ENCODE measurements around the gene SMTN. TPM values are rescaled to one million over a fixed set of nuclear protein-coding genes. Genes with fewer than 3 reads are reported as not detected.

The SMTN gene
- total and polyA plus RNA-seq, 10 of the 15 experiments (the other 5 are each of a cell fraction or from before 2014, with no cell fraction given), result 0.92 to 21.9 (median 4.8) TPM

GRCh38 chr22:31107178-31107893, 26.2 kb downstream of the SMTN start, which contains the start of gene SELENOM (continued):
- TF ChIP-seq HSF1 (IDR thresholded peaks at IDR 0.05; ENCODE audit: low read depth, low read length), result no peak
- no peak for TF ChIP-seq TBL1XR1 (IDR thresholded peaks at IDR 0.05; ENCODE audit: low read depth, low read length)
- no peak for TF ChIP-seq SUPT20H (IDR thresholded peaks at IDR 0.05; ENCODE audit: borderline replicate concordance, control insufficient read depth, low read depth, low read length)
- no peak for TF ChIP-seq ATF7 (IDR thresholded peaks at IDR 0.05; ENCODE audit: low read depth)
- no peak for TF ChIP-seq SPI1 (IDR thresholded peaks at IDR 0.05; ENCODE audit: borderline replicate concordance, insufficient read depth, low read depth, low read length)
- TF ChIP-seq EGR1 (IDR thresholded peaks at IDR 0.05; ENCODE audit: borderline replicate concordance in 1 of 2, low read depth in 2 of 2, low read length in 2 of 2), result peak in 1 of 2 experiments; percentile 42; a peak in 1 of 3 replicates
- no peak for TF ChIP-seq MLLT1 (IDR thresholded peaks at IDR 0.05)
- TF ChIP-seq CREB1 (IDR thresholded peaks at IDR 0.05; ENCODE audit: low read depth), result peak; percentile 53; the same call in 1 of the 2 replicates
- TF ChIP-seq RB1 (IDR thresholded peaks at IDR 0.05; ENCODE audit: borderline replicate concordance), result peak; percentile 53; the same call in 1 of the 2 replicates
- no peak for TF ChIP-seq ZNF687 (IDR thresholded peaks at IDR 0.05)
- TF ChIP-seq DPF2 (IDR thresholded peaks at IDR 0.05), result 0 out of 2 replicates have a peak, but pooled peaks have one; percentile 13
- TF ChIP-seq TCF3 (IDR thresholded peaks at IDR 0.05; ENCODE audit: borderline replicate concordance, insufficient read depth, low read depth, low read length), result no peak
- peak; percentile 21; the same call in 1 of the 2 replicates for TF ChIP-seq PKNOX1 (IDR thresholded peaks at IDR 0.05)
- TF ChIP-seq NKRF (conservative IDR thresholded peaks at IDR 0.05), result no peak
- no peak for TF ChIP-seq TAF1 (IDR thresholded peaks at IDR 0.05; ENCODE audit: borderline replicate concordance, low read depth, low read length)
- peak; percentile 54; the same call in 1 of the 2 replicates for TF ChIP-seq RELB (IDR thresholded peaks at IDR 0.05; ENCODE audit: low read depth)
